ENCODE data around the gene MEMO1. TPM values are rescaled to one million over a fixed set of nuclear protein-coding genes. Genes with fewer than 3 reads are reported as not detected.

MEMO1 gene
- total RNA-seq, 4 donors from 2014 or later = 12.2 to 42.9 (median 17.5) TPM

- H3K36me3 ChIP-seq = peaks cover 0 to 5% (median 0%) of the 10 kb centered on the region in 3 donors
- 78 to 84% methylated on average over 5 of the region's 5 CpGs for WGBS, 2 donors
- H3K9me3 ChIP-seq = no peaks in the 10 kb centered on the region
- H3K4me1 ChIP-seq = peaks cover 0 to 14% (median 0%) of the 10 kb centered on the region in 4 donors
- H3K27me3 ChIP-seq = no peaks in the 10 kb centered on the region
- no peak for DNase-seq (ENCODE audit: low spot score in 2 of 2)
- no peak overlapping the region for H3K4me3 ChIP-seq
- H3K27ac ChIP-seq = no peak overlapping the region
- TF ChIP-seq EP300 (IDR thresholded peaks at IDR 0.05) (no peak), CTCF (IDR thresholded peaks at IDR 0.05) (no peak), POLR2A (IDR thresholded peaks at IDR 0.05) (no peak)
Measured at GRCh38 chr2:31983762-31984467, 26.9 kb downstream of the MEMO1 start.

GRCh38 chr2:31980674-31981356, 30.0 kb downstream of the MEMO1 start:
- Histone ChIP-seq H3K9me3 (no peaks in the 10 kb centered on the region), H3K36me3 (peaks cover 0 to 5% (median 0%) of the 10 kb centered on the region in 3 donors), H3K4me3 (no peak overlapping the region), H3K4me1 (peaks cover 0 to 14% (median 0%) of the 10 kb centered on the region in 4 donors), H3K27ac (no peak overlapping the region), H3K27me3 (no peaks in the 10 kb centered on the region)
- no peak for TF ChIP-seq POLR2A (IDR thresholded peaks at IDR 0.05)
- no peak for DNase-seq (ENCODE audit: low spot score in 2 of 2)
- WGBS, 2 donors = 65 to 70% methylated on average over 6 of the region's 6 CpGs

- DNase-seq (ENCODE audit: low spot score in 2 of 2) = no peak
- no peaks in the 10 kb centered on the region for H3K27me3 ChIP-seq
- peaks cover 0 to 14% (median 0%) of the 10 kb centered on the region in 4 donors for H3K4me1 ChIP-seq
- H3K4me3 ChIP-seq = no peak overlapping the region
- 85 to 89% methylated on average over 3 of the region's 3 CpGs for WGBS, 2 donors
- H3K9me3 ChIP-seq = no peaks in the 10 kb centered on the region
- H3K36me3 ChIP-seq = peaks cover 0 to 5% (median 0%) of the 10 kb centered on the region in 3 donors
- H3K27ac ChIP-seq = no peak overlapping the region
- TF ChIP-seq EP300 (IDR thresholded peaks at IDR 0.05) (no peak), POLR2A (IDR thresholded peaks at IDR 0.05) (no peak), CTCF (IDR thresholded peaks at IDR 0.05) (no peak)
Measured at GRCh38 chr2:31979956-31980355, 30.9 kb downstream of the MEMO1 start.

- H3K27me3 ChIP-seq = no peaks in the 10 kb centered on the region
- H3K4me1 ChIP-seq = peaks cover 0 to 14% (median 0%) of the 10 kb centered on the region in 4 donors
- WGBS, 2 donors = 87 to 88% methylated on average over 3 of the region's 3 CpGs
- TF ChIP-seq CTCF (IDR thresholded peaks at IDR 0.05) (no peak), EP300 (IDR thresholded peaks at IDR 0.05) (no peak), POLR2A (IDR thresholded peaks at IDR 0.05) (no peak)
- DNase-seq (ENCODE audit: low spot score in 2 of 2) = no peak
- H3K4me3 ChIP-seq = no peak overlapping the region
- no peaks in the 10 kb centered on the region for H3K36me3 ChIP-seq
- H3K27ac ChIP-seq = no peak overlapping the region
- no peaks in the 10 kb centered on the region for H3K9me3 ChIP-seq
Measured at GRCh38 chr2:31979018-31979417, 31.8 kb downstream of the MEMO1 start.

- TF ChIP-seq CTCF (IDR thresholded peaks at IDR 0.05) (no peak), POLR2A (IDR thresholded peaks at IDR 0.05) (no peak), EP300 (IDR thresholded peaks at IDR 0.05) (no peak)
- H3K27me3 ChIP-seq = no peaks in the 10 kb centered on the region
- H3K4me3 ChIP-seq = no peak overlapping the region
- H3K27ac ChIP-seq = no peak overlapping the region
- no peaks in the 10 kb centered on the region for H3K36me3 ChIP-seq
- peaks cover 0 to 14% (median 0%) of the 10 kb centered on the region in 4 donors for H3K4me1 ChIP-seq
- 91 to 96% methylated on average over 6 of the region's 6 CpGs for WGBS, 2 donors
- DNase-seq (ENCODE audit: low spot score in 2 of 2) = no peak
- H3K9me3 ChIP-seq = no peaks in the 10 kb centered on the region
Measured at GRCh38 chr2:31978436-31978835, 32.4 kb downstream of the MEMO1 start.
